Tibial nerve (tissue), 4 donors: ENCODE data around the gene ARHGEF28. TPM values are rescaled to one million over a fixed set of nuclear protein-coding genes. Genes with fewer than 3 reads are reported as not detected.

Experiments used
- DNase-seq, 2 donors: peaks; one replicate each; pipeline ENCODE4 v3.0.0-alpha.2; 2019; ENCODE audit warnings: low spot score in 2 of 2
- H3K27ac ChIP-seq, 4 donors: fragments of 200-600 bp; sonication (generic) in 3 of 4; one replicate each; pipeline ENCODE4 v1.5.1; 2017 to 2019; ENCODE audit warnings: mild to moderate bottlenecking in 1 of 4
- H3K27me3 ChIP-seq, 2 donors: fragments of 200-600 bp; sonication (generic) in 1 of 2; one replicate each; pipeline versions ENCODE4 v1.5.1 to v1.6.0; 2017 to 2019
- H3K36me3 ChIP-seq, 3 donors: fragments of 200-600 bp; sonication (generic); one replicate each; pipeline ENCODE4 v1.5.1; 2018 to 2019
- H3K4me1 ChIP-seq, 4 donors: fragments of 200-600 bp; sonication (generic) in 3 of 4; one replicate each; pipeline ENCODE4 v1.5.1; 2017 to 2019
- H3K4me3 ChIP-seq, 4 donors: fragments of 200-600 bp; sonication (generic) in 3 of 4; one replicate each; pipeline ENCODE4 v1.5.1; 2017 to 2019; ENCODE audit warnings: mild to moderate bottlenecking in 1 of 4, moderate library complexity in 1 of 4
- H3K9me3 ChIP-seq, 4 donors: fragments of 200-600 bp; sonication (generic) in 3 of 4; one replicate each; pipeline ENCODE4 v1.5.1; 2017 to 2019
- CTCF ChIP-seq, 5 experiments: fragments of 200-600 bp in 3 of 5; fragments of 450-650 bp in 2 of 5; sonication (generic) in 3 of 5; IDR thresholded peaks; one replicate each; pipeline ENCODE4 v1.5.1; 2016 to 2019; ENCODE audit warnings: antibody characterized with exemption in 5 of 5, mild to moderate bottlenecking in 3 of 5, moderate library complexity in 2 of 5
- EP300 ChIP-seq, 2 donors: sonication (generic); formaldehyde crosslinking; IDR thresholded peaks; one replicate each; pipeline ENCODE4 v1.6.1; 2017; ENCODE audit warnings: antibody characterized with exemption in 2 of 2, mild to moderate bottlenecking in 1 of 2
- POLR2A ChIP-seq, 2 donors: fragments of 450-650 bp; IDR thresholded peaks; one replicate each; pipeline ENCODE4 v1.6.1; 2017; ENCODE audit warnings: antibody characterized with exemption in 2 of 2, mild to moderate bottlenecking in 2 of 2, moderate library complexity in 2 of 2
- WGBS, 2 donors: methylation state at CpG; one replicate each; pipeline ENCODE4 v1.1.5; 2018; 5-methylcytosine and 5-hydroxymethylcytosine counted together
- total RNA-seq, 4 donors: library from RNA; depleted of rRNA; stranded (reverse); fragments of >200 nt; gene quantifications; one replicate each; pipeline ENCODE4 v1.1.0, GENCODE V29; 2016

Gene ARHGEF28
- total RNA-seq, 4 donors from 2014 or later, result 66.0 to 83.9 (median 72.5) TPM

GRCh38 chr5:73825736-73826135 is 199.7 kb downstream of the ARHGEF28 start:
- no peak for TF ChIP-seq CTCF (IDR thresholded peaks at IDR 0.05)
- TF ChIP-seq EP300 (IDR thresholded peaks at IDR 0.05), result no peak
- TF ChIP-seq POLR2A (IDR thresholded peaks at IDR 0.05), result no peak
- H3K27ac ChIP-seq, result peak overlapping the region in 1 of 4 donors; percentile 30

DNA sequence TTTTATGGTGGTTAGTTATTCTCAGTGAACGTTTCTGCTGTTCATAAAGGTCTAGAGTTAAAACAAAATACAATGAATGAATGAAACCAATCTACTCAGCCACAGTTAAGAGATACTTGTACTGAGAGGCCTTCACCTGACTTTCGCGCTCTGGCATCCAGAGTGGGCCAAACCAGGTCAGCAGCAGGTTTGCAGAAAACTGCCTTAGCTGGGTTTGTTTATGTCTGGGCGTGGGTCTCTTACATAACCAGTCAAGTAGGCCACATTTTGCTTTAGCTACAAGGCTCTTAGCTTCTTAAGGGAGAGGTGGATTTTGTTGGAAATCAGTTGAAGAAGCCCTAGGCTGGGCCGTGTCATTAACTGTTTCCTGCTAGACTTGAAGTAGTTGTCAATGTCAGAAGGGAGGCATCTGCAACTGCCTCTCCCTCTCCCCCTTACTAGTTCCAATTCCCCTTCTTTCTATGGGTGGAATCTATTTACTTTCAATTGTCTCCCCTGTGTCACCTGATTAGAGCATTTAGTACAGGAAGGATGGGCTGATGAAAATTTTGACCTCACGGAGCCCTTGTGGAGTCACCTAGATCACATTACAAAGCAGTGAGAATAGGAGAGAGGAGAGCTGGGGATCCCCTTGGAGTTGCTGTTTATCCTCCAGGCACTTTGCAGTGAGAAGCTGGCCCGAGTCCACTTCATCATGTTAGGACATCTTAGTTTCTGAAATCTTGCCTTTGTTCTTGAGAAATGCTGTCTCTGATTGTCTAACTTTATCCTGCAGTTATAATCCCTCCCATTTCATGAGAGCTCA is 200.5 kb downstream of the ARHGEF28 start:
- Histone ChIP-seq H3K4me3 (no peak overlapping the region), H3K9me3 (no peaks in the 10 kb centered on the region), H3K4me1 (peaks cover 0 to 17% (median 0%) of the 10 kb centered on the region in 4 donors), H3K27me3 (no peaks in the 10 kb centered on the region), H3K36me3 (peaks cover 0 to 11% (median 0%) of the 10 kb centered on the region in 3 donors), H3K27ac (peak overlapping the region in 2 of 4 donors; percentile 5 to 30)
- WGBS, 2 donors, result 70 to 75% methylated on average over 7 of the region's 7 CpGs
- no peak for TF ChIP-seq EP300 (IDR thresholded peaks at IDR 0.05)
- TF ChIP-seq CTCF (IDR thresholded peaks at IDR 0.05), result no peak
- no peak for TF ChIP-seq POLR2A (IDR thresholded peaks at IDR 0.05)
- peak in 1 of 2 donors; percentile 30 for DNase-seq

More at GRCh38 chr5:73825736-73826135, 199.7 kb downstream of the ARHGEF28 start:
- H3K36me3 ChIP-seq, result peaks cover 0 to 11% (median 0%) of the 10 kb centered on the region in 3 donors
- DNase-seq, result no peak
- no peak overlapping the region for H3K4me3 ChIP-seq
- no peaks in the 10 kb centered on the region for H3K27me3 ChIP-seq
- H3K9me3 ChIP-seq, result no peaks in the 10 kb centered on the region
- peaks cover 0 to 17% (median 0%) of the 10 kb centered on the region in 4 donors for H3K4me1 ChIP-seq

GRCh38 chr5:73827106-73827450 is 201.1 kb downstream of the ARHGEF28 start:
- Histone ChIP-seq H3K4me1 (peaks cover 0 to 17% (median 0%) of the 10 kb centered on the region in 4 donors), H3K36me3 (peaks cover 0 to 11% (median 0%) of the 10 kb centered on the region in 3 donors), H3K4me3 (no peak overlapping the region), H3K27ac (peak overlapping the region in 1 of 4 donors; percentile 30), H3K9me3 (no peaks in the 10 kb centered on the region), H3K27me3 (no peaks in the 10 kb centered on the region)
- TF ChIP-seq EP300 (IDR thresholded peaks at IDR 0.05), result no peak
- TF ChIP-seq POLR2A (IDR thresholded peaks at IDR 0.05), result no peak
- no peak for TF ChIP-seq CTCF (IDR thresholded peaks at IDR 0.05)
- DNase-seq, result no peak
- WGBS, 2 donors, result 27 to 33% methylated on average over 1 of the region's 1 CpG

- Histone ChIP-seq H3K4me3 (no peak overlapping the region), H3K36me3 (peaks cover 0 to 24% (median 0%) of the 10 kb centered on the region in 3 donors), H3K9me3 (no peaks in the 10 kb centered on the region), H3K4me1 (peaks cover 0 to 17% (median 0%) of the 10 kb centered on the region in 4 donors), H3K27ac (no peak overlapping the region), H3K27me3 (no peaks in the 10 kb centered on the region)
- TF ChIP-seq EP300 (IDR thresholded peaks at IDR 0.05) (no peak), POLR2A (IDR thresholded peaks at IDR 0.05) (no peak), CTCF (IDR thresholded peaks at IDR 0.05) (no peak)
- 90 to 95% methylated on average over 3 of the region's 3 CpGs for WGBS, 2 donors
- no peak for DNase-seq
Measured at GRCh38 chr5:73828465-73828864, 202.5 kb downstream of the ARHGEF28 start.

GRCh38 chr5:73830646-73831045 is 204.7 kb downstream of the ARHGEF28 start:
- peaks cover 0 to 17% (median 0%) of the 10 kb centered on the region in 4 donors for H3K4me1 ChIP-seq
- WGBS, 2 donors, result 92 to 95% methylated on average over 1 of the region's 1 CpG
- TF ChIP-seq POLR2A (IDR thresholded peaks at IDR 0.05) (no peak), EP300 (IDR thresholded peaks at IDR 0.05) (no peak), CTCF (IDR thresholded peaks at IDR 0.05) (no peak)
- no peak overlapping the region for H3K4me3 ChIP-seq
- no peak overlapping the region for H3K27ac ChIP-seq
- peaks cover 0 to 40% (median 0%) of the 10 kb centered on the region in 3 donors for H3K36me3 ChIP-seq
- H3K9me3 ChIP-seq, result no peaks in the 10 kb centered on the region
- H3K27me3 ChIP-seq, result no peaks in the 10 kb centered on the region
- no peak for DNase-seq
